HG03280 (cell line): ENCODE data around the gene KRT27.
"Not testable (repeated sequence)": the region's sequence is repeated elsewhere in the genome, so short reads cannot be mapped to it uniquely, and the experiment has no call there.

ENCODE experiments used
- ATAC-seq: cut with Tn5 transposase; IDR thresholded peaks from one replicate; pipeline ENCODE4 v1.9.1; 2021; ENCODE audit warnings: mild to moderate bottlenecking, moderate library complexity; ENCODE audit not compliant: unreplicated experiment

Gene KRT27

GRCh38 chr17:40782450-40782849 lies at the start of gene KRT27:
KRT27 (minus strand) TSS chr17:40782550; CDS start chr17:40782493, 57 bp downstream.
- no peak for ATAC-seq

GRCh38 chr17:40830085-40830776 lies 47.9 kb upstream of the KRT27 start:
- ATAC-seq: no peak

- no peak for ATAC-seq
Measured at GRCh38 chr17:40828454-40829044, 46.2 kb upstream of the KRT27 start.

- ATAC-seq: no peak
Measured at GRCh38 chr17:40827746-40828453, 45.5 kb upstream of the KRT27 start.

- ATAC-seq: no peak
Measured at GRCh38 chr17:40825599-40825998, 43.2 kb upstream of the KRT27 start.

- no peak for ATAC-seq
Measured at GRCh38 chr17:40824015-40824832, 41.9 kb upstream of the KRT27 start.

GRCh38 chr17:40822132-40822812 lies 39.9 kb upstream of the KRT27 start, which contains the start of gene KRT10:
KRT10 (minus strand) TSS chr17:40822614; CDS start chr17:40822585, 29 bp downstream.
- ATAC-seq: no peak

- ATAC-seq: no peak
Measured at GRCh38 chr17:40821536-40821935, 39.2 kb upstream of the KRT27 start.

GRCh38 chr17:40820228-40820838 lies 38.0 kb upstream of the KRT27 start:
- ATAC-seq: no peak

- no peak for ATAC-seq
Measured at GRCh38 chr17:40819528-40820125, 37.3 kb upstream of the KRT27 start.

- ATAC-seq: peak; percentile 85
Measured at GRCh38 chr17:40818733-40819527, 36.6 kb upstream of the KRT27 start.

- ATAC-seq: no peak
Measured at GRCh38 chr17:40818343-40818732, 36.0 kb upstream of the KRT27 start.

- no peak for ATAC-seq
Measured at GRCh38 chr17:40817103-40817682, 34.8 kb upstream of the KRT27 start.

- no peak for ATAC-seq
Measured at GRCh38 chr17:40816569-40816968, 34.2 kb upstream of the KRT27 start.

- no peak for ATAC-seq
Measured at GRCh38 chr17:40815381-40815780, 33.0 kb upstream of the KRT27 start.

GRCh38 chr17:40814657-40815056 lies 32.3 kb upstream of the KRT27 start:
- ATAC-seq: not testable (repeated sequence)

- ATAC-seq: no peak
Measured at GRCh38 chr17:40813804-40814203, 31.5 kb upstream of the KRT27 start.

- ATAC-seq: no peak
Measured at GRCh38 chr17:40812639-40813038, 30.3 kb upstream of the KRT27 start.

- ATAC-seq: no peak
Measured at GRCh38 chr17:40810494-40810893, 28.1 kb upstream of the KRT27 start.
